GM19240 (cell line): ENCODE measurements around the gene UGT2B17.
"Not testable (repeated sequence)": the region's sequence is repeated elsewhere in the genome, so short reads cannot be mapped to it uniquely, and the experiment has no call there.

ENCODE experiments used
- DNase-seq: peaks from one replicate; pipeline ENCODE4 v3.0.0; 2011; ENCODE audit warnings: low spot score; ENCODE audit not compliant: insufficient read length

The UGT2B17 gene

DNA sequence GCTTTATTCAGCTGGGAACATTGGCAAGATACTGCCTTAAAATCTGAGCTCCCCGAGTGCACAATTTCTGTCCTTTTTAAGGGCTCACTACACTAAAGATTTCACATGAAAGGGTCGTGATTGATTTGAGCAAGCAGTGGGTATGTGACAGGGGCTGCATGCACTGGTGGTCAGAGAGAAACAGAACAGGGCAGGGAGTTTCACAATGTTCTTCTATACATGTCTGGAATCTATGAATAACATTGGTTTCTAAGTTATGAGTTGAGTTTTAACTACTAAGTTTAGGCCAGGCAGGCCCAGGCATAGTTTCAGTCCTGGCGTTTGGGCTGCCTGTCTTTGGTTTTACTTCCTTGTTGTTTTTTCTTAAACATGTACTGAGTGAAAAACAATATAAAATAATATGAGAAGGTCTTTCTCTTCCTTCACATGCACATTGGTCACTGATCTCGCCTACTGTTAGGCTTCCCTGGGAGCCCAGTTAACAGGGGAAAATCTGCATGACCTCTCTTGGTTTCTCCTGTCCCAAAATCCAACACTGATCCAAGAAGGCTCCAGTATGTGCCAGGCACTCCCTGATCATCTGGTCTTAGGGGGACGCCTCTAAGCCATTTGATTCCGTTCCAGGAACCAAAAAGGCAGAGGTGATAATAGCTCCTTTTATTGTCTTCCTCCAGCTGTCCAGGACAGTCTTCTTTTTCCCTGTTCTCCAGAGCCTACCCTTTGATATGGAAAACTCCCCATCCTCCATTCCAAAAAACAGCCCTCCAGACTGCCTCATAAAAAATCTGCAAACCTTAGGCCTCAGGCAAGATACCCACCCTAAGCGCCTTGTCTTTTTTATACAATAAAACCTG lies at the start of gene UGT2B17:
UGT2B17 (minus strand) TSS at position 51 of the 854 bp plus-strand sequence. CDS start 7,838 bp downstream, outside the sequence.
- peak; percentile 1 for DNase-seq

DNA sequence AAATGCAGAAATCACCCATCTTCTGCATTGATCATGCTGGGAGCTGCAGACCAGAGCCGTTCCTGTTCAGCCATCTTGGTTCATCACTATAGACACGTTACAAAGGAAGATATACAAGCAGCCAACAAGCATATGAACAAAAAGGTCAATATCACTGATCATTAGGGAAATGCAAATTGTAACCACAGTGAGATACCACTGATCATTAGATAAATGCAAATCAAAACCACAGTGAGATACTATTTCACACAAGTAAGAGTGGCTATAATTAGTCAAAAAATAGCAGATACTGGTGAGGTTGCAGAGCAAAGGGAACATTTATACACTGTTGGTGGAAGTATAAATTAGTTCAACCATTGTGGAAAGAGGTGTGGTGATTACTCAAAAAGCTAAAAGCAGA lies 46.6 kb upstream of the UGT2B17 start:
- DNase-seq, result not testable (repeated sequence)

DNA sequence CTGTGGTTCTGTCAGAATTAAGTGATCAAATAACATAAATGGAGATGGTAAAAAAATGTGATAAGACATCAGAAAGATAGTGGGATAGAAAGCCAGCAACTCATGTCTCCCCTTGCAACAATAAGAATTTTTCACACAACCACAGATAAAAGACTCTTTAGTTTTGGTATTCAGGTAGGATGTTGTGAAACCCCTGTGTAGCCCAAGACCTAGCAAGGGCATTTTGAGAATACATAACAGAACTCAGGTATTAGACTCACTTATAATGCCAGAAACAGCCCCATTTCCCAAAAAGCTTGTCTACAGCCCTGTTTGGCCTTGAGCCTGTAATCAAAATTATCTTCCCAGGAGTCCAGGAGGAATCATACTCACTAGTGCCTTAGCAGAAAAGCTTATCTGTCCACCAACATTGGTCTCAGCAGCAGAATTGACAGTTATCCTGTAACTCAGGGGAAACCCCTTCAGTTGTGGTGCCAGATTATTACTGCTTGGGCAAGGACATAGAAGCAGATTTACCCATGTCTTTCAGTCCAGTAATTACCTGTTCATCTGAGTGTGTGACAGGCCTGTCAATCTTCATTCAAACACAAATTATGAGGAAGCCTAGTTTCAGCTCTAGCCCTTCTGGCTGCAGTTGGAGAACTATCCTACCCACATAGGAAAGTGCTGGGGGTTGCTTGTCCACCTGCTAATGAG lies 41.0 kb upstream of the UGT2B17 start:
- DNase-seq, result no peak

DNA sequence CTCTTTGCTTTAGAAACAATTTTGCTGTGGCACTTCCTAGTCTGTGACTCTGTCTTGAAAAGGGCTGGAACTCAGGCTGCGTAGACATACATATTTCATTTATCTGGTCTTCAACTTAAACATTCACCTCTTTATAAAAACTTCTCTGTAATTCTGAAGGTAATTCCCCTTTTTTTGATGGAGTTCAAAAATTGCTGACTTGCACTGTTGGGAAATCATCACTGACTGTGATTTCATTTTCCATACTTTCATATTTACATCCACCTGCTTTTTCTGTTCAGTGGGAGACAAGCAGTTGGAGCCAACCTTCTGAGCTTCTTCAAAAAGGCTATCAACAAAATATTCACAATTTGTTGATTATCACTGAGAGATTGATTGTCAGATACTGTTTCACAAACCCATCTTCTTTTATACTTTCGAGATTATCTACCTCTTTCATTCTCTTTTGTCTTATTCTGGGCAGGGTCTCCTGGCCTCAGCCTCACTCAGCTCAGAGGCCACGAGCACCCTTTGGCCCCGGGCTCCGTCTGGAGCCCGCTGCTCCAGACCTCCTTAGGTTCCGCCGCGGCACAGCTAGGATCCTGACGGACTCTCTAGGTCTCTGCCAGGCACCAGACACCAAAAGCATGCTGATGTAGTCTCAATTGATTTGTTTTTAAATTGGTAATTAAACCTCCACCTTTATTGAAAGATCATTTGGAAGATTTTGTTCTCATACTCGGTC lies 39.7 kb upstream of the UGT2B17 start:
- DNase-seq, result no peak

DNA sequence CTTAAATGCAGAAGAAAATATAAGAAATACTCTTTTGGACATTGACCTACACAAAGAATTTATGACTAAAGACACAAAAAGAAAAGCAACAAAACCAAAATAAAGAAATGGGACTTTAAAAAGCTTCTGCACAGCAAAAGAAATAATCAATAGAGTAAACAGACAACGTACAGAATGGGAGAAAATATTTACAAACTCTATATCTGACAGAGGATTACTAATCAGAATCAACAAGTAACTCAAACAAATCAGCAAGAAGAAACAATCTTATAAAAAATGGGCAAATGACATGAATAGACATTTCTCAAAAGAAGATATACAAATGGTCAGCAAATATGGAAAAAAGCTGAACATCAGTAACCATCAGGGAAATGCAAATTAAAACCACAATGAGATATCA lies 37.6 kb upstream of the UGT2B17 start:
- no peak for DNase-seq

DNA sequence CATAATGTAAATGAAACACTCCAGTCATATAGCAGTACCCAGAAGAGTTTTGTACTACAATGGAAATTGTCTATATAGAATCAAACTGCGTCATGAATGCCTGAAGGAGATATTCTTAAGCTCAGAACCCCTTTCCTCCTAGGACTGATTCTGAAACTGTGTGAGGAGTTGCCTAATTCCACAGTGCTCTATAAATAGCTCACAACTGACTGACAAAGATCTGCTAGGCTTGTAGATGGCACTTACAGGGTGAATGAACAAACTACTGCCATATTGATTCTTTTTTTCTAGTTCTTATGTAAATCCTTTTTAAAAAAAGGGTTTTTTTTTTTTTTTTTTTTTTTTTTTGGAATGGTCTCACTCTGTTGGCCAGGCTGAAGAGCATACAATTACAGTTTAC lies 30.1 kb upstream of the UGT2B17 start:
- no peak for DNase-seq

DNA sequence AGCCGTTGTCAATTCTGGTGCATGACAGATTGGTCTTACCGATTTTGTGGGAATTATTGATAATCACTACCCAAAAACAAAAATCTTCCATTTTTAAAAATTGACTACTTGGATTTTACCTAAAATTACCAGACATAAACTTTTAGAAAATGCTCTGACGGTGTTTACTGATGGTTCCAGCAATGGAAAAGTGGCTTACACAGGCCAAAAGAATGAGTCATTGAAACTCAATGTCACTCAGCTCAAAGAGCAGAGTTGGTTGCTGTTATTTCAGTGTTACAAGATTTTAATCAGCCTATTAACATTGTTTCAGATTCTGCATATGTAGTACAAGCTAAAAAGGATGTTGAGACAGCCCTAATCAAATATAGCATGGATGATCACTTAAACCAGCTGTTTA lies 23.0 kb upstream of the UGT2B17 start:
- DNase-seq, result no peak

DNA sequence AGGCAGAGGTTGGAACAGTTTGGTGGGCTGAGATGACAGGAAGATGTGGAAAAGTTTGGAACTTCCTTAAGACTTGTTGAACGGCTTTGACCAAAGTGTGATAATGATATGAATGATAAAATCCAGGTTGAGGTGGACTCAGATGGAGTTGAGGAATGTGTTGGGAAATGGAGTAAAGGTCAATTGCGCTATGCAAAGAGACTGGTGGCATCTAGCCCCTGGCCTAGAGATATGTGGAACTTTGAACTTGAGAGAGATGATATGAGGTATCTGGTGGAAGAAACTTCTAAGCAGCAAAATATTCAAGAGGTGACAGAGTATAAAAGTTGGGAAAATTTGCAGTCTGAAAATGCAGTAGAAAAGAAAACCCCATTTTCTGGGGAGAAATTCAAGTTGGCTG lies 21.4 kb upstream of the UGT2B17 start:
- DNase-seq, result no peak

DNA sequence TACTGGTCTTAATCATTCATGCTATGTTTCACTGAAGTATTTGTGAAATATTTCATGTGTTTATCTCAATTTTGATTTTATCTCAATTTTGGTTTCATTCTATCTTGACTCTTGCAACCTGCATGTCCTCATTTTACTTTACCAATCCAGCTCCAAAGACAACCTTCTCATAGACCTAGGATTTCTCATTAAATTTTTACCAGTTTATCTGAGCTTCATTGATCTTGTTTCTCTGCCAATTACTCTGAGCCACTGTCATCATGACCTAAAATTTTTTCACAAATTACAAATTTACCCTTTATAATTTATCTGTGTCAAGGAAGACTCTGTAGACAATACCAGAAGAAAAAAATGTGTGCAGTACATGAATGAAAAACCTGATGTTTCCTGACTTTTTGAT lies 18.6 kb upstream of the UGT2B17 start:
- no peak for DNase-seq

DNA sequence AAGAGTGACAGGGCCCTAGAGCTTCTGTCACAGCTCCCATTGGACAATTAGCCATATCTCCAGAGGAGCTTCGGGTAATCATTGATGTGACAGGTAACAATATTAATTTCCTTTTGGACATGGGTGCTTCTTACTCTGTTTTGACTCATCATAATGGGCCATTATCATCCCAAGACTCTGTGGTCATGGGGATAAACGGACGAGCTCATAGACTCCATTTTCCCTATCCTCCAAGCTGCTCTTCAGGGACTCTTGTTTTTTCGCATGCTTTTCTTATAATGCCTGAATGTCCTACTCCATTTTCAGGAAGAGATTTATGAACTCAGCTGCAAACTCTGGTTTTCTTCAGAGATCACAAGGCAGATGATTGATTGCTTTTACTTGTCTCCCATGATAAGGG lies 17.0 kb upstream of the UGT2B17 start:
- DNase-seq, result no peak

DNA sequence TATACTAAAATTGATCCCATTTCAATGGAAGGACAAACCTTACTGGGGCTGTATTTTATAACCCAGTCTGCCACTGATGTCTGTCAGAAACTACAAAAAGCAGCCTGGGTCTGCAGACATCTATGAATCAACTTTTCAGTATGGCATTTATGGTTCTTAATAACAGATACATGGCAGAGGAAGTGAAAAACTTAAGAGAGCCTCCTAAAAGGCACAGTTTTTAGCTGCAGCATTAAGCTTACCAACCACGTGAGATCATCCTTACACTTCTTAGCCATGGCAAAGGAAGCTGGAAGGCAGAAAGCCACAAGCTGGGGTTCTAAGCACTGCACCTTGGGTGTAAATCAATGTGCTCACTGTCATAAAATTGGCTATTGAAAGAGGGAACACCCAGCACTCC lies 16.6 kb upstream of the UGT2B17 start:
- no peak for DNase-seq

DNA sequence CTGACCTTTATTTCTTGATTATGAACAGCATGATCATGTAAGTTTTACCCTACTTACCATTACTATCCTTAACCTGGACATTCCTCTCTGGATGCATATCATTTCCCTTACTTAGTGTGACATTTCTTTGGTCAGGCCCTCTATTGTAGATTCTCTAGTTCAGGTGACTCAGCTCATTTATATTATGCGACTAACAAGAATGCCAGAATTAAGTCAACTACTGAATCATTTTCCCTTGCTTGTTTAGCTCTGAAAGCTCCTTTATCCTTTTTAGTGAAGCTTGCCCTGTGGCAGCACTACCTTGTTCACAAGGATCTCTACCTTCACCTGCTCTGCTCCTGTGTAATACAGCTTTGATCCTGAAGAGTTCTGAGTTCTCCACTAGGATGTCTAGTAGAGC lies 15.1 kb upstream of the UGT2B17 start:
- DNase-seq, result no peak

DNA sequence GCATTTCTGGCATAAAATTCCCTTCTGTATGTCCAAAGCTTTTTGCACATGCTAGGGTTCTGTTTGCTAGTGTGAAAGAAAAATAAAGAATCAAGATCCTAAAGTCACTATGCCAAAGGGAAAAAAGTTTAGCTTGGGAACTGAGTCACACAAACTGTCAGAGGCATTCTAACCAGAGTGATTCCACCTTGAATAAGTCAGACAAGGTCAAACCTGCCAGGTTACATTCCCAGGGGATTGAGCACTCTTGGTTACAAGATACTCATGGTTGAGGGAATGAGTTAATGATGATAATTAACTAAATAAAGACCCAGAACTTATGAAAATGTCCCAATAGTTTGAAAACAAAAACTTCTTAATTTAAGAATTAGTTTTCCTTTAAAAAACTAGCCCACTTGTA lies 13.7 kb upstream of the UGT2B17 start:
- DNase-seq, result no peak

DNA sequence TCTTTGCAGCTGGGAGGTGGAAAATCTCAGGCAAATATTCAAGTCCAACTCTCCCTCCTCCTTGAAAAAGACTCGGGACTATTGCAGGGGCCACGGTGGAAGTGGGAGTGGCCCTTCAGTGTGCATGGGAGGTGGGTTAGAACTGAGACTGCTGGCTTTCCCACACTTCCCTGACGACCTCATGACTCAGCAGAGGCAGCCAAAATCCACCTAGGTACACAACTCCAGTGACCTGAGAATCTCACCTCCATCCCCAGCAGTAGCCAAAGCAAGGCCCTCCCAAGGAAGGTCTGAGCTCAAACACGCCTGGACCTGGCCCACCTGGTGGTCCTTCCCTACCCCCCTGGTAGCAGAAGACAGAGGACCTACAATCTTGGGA lies 6.2 kb upstream of the UGT2B17 start:
- no peak for DNase-seq

DNA sequence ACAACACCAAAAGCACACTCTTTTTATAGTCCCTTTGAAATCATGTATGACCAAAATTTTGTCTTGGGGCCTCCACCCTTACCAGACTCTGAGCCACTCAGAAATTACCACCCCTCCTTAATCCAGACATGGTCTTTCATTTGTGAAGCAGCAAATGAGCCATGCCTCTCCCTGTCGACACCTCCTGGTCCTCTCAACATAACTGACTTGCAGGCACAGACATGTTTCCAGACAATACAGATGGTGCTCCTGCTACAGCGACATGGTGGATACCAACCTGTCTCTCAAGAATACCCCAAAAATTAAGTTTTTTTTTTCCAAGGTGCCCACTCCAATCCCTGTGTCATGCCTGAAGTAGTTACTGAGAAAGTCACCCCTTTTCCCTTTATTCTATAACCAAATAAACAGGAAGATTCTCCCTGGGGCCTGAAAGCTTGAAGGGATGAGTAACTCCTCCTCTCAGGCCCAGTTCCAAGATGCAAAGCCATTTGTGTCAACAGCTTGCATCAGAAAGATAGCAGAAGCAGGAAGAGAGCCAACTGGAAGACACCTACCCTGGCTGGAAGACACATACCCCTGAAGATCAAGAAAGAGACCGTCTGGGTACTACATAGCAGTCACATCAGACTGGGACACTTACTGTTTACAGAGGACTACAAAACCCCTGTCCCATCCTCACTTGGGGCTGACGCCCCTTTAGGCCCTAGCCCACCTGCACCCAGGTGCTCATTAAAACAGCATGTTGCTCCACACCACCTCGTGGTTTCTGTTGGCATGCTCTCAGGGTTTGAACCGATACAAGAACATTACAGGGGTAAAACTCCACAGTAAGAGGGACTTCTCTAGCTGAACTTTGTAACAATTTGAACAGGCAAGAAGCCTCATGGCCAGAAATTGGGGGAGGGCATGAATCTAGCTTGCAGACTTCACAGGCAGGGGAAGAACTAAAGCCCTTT lies 5.5 kb upstream of the UGT2B17 start:
- DNase-seq, result no peak

DNA sequence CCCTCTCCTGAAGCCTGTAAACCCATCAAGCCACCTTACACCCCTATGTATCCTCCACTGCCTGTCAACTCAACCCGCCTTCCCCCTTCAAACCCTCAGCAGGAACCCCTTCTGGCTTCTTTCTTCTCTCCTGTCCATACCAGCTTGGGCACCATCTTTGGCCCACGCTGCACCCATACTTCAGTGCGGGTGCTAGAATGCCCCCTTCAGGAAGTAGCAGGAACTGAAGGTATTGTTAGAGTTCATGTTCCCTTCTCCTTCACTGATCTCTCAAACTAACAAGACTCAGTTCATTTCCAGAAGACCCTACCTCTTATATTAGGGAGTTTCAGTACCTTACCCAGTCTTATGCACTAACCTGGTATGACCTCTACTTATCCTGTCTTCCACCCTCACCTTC lies 1.5 kb upstream of the UGT2B17 start:
- DNase-seq, result no peak

DNA sequence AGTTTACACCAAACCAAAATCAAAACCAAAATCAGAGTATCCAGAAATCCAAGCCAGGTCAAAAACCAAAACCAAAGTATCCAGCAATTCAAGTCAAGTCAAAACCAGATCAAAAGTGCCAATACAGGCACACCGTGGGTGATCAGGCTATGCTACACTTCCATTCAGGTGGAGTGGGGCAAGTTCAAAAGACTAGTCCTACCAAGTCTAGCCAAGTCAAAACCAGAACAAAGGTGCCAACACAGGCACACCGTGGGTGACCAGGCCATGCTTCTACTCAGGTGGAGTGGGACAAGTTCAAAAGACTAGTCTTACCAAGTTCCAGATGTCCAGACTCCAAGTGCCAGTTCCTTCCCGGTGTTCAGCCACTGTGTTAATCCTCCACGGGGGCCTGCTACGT lies 486 bp downstream of the UGT2B17 start:
- DNase-seq, result not testable (repeated sequence)

DNA sequence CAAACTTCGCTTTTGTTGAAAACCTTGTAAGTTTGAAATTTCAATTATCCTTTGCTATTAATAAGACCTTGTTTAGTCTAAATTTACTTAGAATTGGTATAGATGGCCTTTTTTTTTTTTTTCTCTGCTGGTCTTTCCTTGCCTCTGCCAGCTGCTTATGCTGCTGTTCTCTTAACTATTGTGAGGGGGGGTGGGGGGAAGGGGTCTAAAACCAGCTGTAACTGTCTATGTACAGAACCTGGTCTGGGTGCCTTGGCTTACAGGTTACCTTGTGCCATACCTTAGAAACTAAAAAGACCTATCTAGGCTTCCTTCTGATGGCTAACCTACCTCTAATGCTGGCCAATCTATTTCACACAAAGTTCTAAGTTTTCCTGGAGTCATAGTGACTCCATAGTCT lies 1.0 kb downstream of the UGT2B17 start:
- DNase-seq, result no peak

DNA sequence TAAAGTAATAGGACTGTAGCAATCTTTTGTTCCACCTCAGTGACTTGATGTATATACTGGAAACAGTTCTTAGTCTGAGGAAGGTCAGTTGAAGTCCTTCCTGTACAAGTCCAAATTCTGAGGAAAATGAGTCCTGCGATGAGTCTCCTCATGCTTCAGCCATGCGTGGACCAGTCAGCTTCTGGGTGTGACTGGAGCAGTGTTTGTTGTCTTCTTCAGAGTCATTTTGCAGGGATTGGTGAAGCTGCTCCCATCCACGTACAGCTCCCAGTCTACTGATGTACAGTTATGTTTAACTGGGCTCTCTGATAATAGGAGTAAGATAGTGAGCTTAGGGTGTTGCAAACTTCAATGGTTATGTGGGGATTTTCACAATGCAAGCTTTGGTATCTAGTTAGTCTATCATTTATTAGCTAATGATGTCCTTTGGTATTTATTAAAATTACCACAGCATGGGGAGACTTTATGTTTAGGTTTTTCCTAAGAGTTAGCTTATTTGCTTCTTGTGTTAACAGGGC lies 3.4 kb downstream of the UGT2B17 start:
- DNase-seq, result no peak

DNA sequence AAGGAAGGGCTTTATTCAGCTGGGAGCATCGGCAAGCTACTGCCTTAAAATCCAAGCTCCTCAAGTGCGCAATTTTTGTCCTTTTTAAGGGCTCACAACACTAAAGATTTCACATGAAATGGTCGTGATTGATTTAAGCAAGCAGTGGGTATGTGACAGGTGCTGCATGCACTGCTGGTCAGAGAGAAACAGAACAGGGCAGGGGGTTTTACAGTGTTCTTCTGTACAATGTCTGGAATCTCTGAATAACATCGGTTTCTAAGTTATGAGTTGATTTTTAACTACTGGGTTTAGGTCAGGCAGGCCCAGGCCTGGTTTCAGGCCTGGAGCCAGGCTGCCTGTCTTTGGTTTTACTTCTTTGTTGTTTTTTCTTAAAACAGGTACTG lies 6.0 kb downstream of the UGT2B17 start:
- DNase-seq, result no peak
